GM12872 (cell line): Measurements from ENCODE around the gene ZNHIT3.

Experiments
- TF ChIP-seq, protein P1 (sequence below): IDR thresholded peaks from 3 replicates; pipeline ENCODE4 v1.5.1; 2011; ENCODE audit warnings: low read depth, mild to moderate bottlenecking, low read length, moderate library complexity; ENCODE audit not compliant: insufficient read depth

ZNHIT3 gene

DNA sequence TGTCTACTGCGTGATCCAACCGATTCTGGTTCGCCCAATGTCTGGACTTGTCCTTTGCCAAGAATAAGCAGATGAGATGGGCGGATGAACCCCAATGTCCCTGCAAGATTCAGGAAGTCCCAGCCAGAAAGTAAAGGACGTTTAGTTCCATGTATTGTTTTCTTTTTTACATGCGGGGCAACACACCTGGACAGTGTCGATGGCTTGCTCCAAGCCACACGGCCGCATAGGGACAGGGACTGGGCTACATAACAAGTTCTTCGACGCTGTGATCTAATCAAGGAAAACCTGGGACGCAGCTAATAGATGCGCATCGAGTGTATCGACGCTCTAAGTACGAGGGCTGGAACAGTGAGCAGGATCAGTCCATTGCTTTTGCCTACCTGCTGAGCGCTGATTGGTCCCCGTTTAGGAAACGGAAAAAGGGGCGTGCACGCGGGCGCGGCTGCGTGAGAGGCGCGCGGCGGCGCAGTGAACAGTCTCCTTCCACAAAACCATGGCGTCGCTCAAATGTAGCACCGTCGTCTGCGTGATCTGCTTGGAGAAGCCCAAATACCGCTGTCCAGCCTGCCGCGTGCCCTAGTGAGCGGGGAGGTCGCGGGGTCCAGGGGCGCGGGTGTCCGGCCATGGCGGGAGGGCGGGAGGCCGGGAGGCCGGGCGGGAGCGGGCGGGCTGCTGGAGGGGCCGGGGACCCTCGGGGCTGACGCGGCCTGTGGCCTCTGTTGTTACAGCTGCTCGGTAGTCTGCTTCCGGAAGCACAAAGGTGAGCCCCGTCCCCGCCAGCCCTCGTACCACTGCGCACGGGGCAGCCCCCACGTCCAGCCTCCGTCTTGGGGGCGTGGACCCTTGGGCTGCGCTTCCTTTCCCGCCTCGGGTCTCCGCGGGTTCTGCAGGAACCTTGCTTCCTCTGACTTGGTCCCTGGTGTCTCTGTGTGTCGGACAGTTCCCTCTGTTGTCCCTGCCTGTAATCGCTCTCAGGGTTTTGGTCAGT is at the start of gene ZNHIT3:
Gene ZNHIT3, plus strand, starts transcription at position 478 of the 991 bp plus-strand sequence. Its CDS starts 19 bp downstream, at position 497.
- TF ChIP-seq, protein P1, sequence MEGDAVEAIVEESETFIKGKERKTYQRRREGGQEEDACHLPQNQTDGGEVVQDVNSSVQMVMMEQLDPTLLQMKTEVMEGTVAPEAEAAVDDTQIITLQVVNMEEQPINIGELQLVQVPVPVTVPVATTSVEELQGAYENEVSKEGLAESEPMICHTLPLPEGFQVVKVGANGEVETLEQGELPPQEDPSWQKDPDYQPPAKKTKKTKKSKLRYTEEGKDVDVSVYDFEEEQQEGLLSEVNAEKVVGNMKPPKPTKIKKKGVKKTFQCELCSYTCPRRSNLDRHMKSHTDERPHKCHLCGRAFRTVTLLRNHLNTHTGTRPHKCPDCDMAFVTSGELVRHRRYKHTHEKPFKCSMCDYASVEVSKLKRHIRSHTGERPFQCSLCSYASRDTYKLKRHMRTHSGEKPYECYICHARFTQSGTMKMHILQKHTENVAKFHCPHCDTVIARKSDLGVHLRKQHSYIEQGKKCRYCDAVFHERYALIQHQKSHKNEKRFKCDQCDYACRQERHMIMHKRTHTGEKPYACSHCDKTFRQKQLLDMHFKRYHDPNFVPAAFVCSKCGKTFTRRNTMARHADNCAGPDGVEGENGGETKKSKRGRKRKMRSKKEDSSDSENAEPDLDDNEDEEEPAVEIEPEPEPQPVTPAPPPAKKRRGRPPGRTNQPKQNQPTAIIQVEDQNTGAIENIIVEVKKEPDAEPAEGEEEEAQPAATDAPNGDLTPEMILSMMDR: no peak

DNA sequence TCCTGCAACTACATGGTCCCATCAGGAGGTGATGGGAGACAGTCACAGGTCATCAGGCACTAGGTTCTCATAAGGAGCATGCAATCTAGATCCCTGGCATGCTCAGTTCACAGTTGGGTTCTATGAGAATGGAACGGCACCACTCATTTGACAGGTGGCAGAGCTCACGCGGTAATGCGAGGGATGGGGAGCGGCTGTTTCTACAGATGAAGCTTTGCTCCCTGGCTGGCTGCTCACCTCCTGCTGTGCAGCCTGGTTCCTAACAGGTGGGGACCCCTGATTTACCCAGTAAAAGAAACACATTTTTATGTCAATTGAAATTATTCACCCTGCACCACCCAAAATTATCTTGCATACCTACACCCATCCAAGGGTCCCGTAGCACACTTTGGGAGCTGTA is 42.7 kb upstream of the ZNHIT3 start:
- TF ChIP-seq, protein P1: no peak

DNA sequence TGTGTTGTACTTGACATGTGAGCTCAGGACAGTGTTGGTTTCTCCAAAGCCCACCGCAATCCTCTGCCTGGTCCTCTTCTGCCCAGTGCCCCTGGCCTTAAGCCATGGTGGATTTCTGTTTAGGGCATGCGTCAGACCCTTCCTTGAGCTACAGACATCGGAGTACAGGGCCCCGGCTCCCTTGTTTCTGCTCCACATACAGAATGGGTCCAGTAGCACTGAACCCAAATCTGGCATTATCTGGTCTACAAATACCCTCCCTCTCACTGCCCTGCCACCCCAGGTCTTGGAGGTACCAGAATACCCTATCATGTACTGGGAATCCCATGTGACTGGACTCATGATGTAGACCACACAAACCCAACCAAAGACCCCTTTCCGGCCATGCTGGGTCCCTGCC is 27.4 kb upstream of the ZNHIT3 start:
- TF ChIP-seq, protein P1: no peak

DNA sequence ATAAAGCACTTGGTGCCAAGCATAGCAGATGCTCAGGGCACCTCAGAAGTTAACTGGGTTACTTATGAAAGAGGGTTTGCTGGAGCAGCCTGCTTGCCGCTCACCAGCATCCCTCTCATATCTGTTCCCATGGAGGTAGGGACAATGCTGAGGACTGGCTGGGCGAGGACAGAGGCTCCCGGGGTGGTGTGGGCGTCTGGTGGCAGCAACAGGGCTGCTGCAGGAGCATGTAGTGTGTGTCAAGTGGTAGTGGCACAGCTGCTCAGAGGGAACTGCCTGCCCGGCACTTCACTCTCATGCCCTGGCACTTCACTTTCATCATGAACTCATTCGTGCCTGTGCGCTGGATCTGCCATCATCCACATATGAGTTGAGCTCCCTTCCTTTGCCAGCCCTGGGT is 26.9 kb upstream of the ZNHIT3 start:
- TF ChIP-seq, protein P1: no peak

DNA sequence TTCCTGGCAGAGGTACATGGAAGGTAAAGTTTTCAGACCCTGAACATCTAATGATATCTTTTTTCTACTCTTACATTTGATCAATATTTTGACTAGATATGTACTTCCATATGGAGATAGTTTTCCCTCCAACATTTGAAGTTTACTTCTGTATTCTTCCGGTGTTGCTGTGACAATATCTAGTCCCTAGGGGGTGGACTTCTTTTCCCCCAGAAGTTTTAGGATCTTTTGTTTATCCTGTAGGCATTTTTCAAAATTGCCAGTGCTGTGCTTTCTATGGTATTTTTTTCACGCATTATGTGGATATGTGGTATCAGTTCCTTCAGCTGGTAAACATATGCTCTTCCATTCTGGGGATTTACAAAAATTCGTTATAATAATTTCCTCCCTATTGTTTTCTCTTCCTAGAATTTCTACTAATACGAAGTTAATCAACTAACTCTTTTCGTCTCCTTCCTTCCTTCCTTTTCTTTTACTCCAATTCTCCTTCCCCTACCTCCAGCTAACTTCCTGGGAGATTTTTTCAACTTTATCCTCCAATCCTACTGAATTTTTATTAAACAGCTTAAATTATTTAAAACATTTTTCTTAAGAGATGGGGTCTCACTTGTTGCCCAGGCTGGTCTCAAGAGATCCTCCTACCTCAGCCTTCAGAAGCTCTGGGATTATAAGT is 26.1 kb upstream of the ZNHIT3 start:
- TF ChIP-seq, protein P1: no peak

DNA sequence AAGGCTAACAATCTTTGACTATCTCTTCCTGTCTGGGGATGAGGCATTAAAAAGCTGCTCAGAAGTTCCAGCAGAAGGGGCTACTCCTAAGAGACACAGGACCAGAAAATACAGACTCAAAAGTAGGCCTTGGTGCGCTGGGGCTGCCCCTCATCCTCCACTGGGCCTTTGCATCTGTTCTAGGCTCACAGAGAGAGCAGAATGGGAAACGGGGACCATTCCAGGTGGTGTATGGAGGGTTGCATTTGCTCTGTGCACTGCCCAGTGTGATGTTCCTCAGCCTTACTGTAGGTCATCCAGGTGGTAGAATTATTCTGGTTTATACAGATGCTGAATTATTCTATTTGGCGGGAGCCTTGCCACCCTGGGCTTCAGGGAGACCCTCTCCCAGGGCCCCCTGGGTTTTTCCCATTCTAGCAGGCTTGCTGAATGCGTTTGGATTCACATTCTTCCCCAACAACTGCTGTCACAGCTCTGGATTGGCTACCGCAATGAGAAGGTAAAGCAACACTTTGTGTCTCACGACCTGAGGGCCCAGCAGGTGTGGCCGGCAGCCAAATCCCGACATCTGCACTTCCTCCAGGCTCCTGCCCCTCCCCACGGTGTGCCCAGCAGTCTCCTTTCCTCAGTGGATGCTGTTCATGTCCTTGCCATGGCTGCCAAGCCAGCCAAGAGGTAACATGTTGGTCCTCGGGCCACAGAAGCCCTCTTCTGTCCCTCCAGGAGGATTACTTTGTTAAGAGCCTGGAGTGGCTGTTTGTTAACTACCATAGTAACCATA is 25.0 kb upstream of the ZNHIT3 start:
- TF ChIP-seq, protein P1: no peak
